Embryonic facial prominence (tissue), 1 donor: ENCODE data around the gene PPOX.
A peak's percentile ranks its signal among the peaks of the same experiment; 100 is the strongest.

Experiments used
- DNase-seq: peaks from one replicate; pipeline ENCODE4 v3.0.0-alpha.2; 2016; ENCODE audit errors: extremely low spot score

PPOX gene

DNA sequence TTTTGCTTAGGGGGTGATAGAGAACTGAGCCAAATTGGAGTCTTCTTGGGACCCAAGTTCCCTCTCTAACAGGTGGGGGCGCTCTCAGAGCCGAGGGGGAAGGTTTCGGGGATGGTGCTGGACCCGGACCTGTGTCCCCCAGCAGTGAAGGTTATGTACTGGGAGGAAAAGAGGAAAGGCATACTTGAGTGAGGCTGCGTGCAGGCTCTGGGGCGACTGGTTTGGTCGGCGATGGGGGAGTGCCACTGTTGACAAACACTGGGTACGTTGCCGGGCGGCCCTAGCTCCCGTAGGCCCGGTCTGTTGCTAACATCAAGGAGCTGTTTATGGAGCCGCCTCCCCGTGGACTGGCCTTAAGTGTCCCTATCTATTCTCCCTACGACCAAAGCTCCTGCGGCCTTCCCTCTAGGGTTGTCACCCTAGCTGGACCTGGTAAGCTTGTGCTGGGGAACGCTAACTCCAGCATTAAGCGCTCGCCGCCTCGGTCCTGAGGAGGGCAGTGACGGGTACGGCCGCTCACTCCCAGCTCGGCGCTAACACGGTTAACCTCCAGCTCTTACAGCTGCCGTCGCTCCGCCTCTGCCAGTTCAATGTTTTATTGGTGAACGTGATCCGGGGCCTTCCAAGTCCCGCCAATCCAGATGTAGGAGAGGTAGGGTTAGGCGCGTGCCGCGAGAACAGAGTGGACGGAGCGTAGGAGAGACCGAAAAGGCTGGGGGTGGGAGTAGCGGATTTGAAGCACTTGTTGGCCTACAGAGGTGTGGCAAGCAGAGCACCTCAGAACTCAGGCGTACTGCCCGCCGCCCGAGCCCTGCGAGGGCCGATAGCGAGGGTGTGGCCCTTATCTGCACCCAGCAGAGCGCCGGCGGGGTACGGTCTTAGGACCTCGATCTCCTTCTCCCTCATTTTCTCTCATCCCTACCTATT, at the start of gene PPOX:
PPOX (plus strand) TSS at position 685 of the 927 bp plus-strand sequence. CDS start 422 bp downstream, outside the sequence.
- DNase-seq = peak; percentile 99

DNA sequence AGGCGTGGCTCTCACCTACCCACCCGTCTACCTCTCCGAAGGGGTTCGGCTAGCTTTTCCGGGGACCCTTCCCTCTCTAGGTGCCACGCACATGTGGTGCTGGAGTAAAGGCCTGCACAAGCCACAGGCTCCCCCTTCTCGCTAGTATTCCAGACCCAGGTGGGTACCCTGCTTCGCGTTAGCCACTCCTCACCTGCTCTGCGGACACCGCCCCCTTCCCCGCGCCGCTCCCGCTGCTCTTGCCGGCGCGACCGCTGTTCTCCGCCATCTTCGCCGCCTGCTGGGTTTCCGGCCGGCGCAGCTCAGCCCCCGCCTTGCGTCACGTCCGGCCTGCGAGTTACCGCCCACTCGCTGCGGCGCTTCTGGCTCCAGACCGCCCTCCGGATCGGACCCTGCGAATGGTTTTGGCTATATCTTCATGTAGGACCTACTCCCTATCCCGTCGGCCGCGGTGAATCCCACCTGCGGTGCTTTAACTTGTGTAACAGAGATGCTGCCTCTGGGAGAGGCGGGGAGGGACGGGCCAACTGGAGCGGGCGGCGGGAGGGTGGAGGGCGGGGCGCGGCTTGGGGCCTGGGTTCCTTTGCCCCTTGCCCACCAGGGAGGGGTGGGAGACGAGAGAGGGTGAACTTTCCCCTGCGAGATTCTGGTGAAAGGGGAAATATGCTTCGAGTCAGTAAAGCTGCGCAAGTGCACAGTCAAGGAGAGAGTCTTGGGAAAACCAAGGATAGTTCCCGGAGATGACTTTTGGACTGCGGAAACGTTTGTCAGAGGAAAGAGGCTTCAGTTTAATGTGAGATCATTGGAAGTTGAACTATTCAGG, 48.3 kb upstream of the PPOX start, which contains the start of the genes NIT1 and PFDN2:
NIT1 (plus strand) TSS at position 347 of the 823 bp plus-strand sequence; CDS start at position 419, 72 bp downstream.
PFDN2 (minus strand) TSS at position 279 of the 823 bp plus-strand sequence; CDS start at position 268, 11 bp downstream.
- peak; percentile 71 for DNase-seq

DNA sequence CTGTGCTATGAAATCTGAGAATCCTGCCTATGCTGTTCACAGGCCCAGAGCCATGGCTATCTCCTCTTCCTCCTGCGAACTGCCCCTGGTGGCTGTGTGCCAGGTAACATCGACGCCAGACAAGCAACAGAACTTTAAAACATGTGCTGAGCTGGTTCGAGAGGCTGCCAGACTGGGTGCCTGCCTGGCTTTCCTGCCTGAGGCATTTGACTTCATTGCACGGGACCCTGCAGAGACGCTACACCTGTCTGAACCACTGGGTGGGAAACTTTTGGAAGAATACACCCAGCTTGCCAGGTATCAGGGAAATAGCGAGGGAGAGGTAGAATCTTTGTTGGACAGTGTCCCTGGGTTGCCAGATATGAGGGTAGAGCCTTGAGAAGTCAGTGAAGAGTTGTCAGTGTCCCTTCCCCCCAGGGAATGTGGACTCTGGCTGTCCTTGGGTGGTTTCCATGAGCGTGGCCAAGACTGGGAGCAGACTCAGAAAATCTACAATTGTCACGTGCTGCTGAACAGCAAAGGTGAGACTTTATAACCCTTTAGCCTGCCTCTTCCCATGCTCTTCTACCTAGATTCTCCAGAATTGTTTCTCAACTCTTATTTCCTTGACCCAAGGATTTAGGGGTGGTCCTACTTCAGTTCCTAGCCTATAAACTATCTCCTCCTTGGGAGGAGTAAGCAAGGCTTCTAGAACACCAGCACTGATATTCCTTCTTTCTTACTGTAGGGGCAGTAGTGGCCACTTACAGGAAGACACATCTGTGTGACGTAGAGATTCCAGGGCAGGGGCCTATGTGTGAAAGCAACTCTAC, 46.9 kb upstream of the PPOX start:
- DNase-seq = peak; percentile 68

DNA sequence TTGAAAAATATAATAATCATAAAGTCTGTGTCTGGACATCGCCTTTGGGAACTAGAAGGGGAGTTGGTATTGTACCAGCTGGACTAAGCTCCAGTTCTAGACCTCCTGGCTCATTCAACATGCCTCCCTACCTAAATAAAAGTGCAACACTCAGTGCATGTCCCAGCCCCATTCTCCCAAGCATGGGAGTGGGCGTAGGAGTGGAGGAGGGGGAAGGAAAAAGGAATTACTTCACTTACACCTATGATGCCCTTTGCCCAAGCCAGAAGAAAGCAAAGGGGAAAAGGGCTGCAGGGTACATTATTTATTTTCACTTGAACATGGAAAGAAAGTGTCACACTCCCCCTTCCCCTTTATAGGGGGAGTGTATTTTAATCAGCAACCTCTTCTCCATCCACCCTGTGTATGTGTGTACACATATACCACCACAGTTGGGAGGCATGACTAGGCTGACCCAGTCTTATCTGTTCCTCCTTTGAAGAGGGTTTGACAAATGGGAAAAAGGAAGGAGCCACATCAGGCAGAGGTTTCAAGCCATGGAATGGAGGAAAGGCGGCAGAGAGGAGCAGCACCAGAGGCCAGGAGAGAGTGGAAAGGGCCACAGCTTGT, 45.1 kb upstream of the PPOX start:
- DNase-seq = no peak

DNA sequence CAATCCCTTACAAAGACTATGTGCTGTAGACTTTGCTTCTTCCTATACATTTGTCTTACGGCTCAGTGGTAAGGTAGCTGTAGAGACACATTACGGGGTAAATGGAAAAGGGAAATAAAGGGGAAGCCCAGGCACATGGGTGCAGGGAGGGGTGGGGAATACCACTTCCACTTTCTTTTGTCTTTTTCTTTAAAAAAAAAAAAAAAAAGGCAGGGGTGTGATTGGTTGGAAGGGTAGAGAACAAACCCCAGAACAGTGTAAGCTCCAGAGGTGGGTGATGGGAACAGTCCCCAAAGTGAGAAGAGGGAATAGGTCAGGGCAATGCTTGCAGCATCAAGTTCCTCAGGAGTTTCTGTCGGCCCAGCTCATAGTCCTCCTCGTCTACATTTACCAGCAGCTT, 44.4 kb upstream of the PPOX start:
- DNase-seq = no peak

DNA sequence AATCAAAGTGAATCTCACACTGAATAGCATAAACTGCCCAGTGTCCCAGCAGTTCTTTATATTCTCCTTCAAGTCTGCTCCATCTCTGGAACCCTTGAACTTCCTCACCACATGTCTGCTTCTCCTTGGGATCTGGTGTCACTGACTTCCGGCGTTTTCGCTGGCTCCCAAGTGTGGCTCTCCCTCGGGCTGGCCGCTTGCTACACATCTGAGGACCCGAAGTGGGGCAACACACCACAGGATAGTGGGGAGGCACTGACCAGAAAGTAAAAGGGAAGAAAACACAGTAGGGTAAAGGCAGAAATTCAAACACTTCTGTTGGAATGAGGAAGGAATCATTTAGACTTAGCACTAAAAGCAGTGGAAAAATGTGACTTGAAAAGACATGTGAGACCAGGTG, 43.3 kb upstream of the PPOX start:
- no peak for DNase-seq

DNA sequence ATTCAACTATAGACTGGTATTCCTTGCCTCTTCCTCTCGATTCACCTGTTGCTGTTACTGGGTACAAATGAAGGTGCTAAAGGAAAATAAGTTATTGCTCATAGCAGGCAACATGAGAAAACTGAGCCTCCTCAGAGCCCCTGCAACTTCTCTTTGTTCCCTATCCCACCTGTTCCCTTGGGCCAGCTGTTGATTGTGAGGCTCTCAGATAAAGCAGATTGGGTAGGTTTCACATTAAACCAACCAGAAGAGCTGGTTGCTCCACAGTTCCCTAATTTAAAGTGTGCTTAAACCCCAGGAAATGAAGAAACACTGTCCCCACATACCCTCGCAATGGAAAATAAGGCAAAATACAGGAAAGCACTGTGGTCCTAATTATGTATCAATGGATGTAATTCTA, 38.6 kb upstream of the PPOX start:
- no peak for DNase-seq

DNA sequence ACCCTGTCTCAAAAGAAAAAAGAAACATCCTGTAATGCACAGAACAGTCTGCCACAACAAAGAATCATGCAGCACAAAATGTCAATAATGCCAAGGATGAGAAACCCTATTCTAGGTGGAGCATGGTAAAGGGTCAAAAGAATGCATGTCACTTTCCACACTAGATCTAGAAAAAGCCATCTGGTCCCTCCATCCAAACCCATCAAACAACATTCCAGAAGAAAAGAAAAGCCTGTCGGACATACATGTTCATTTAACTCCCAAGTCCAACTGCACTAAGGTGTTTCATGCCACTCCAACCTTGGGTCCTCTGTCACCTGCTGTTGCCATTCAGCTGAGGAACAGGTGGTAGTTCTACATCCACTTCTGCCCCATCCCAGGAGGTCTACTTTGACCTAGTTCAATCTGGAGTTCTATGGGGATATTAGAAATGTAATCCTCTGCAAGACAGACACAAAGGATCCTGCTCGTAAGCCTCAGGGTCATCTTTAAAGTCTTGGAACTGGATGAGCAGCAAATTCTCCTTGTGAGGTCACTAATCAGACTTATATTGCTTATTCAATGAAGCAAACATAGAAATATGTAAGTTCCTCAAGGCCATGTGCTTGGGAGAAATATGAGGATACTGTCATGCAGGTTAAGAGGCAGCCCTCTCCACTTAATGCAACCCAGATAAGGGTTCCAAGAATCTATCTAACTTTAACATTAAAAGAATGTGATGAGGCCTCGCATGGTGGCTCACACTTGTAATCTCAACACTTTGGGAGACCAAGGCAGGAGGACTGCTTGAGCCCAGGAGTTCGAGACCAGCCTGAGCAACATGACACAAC, 37.4 kb upstream of the PPOX start:
- DNase-seq = no peak

DNA sequence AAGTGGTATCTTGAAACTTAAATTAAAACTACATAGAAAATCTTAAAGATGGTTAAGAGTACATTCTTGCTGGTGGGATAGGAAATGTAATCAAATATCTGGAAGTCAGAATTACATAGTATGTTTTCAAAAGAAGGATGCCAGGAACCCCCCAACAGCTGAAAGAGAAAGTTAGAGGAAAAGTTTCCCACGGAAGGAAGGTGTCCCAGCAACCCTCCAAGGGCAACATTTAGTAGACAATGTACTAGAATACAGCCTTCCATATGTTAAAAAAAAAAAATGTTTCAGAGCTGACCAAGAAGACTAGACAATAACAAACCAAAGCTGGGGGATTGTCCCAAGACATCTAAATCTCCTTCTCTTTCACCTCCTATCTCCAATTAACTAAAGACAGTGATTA, 36.0 kb upstream of the PPOX start:
- DNase-seq = no peak

DNA sequence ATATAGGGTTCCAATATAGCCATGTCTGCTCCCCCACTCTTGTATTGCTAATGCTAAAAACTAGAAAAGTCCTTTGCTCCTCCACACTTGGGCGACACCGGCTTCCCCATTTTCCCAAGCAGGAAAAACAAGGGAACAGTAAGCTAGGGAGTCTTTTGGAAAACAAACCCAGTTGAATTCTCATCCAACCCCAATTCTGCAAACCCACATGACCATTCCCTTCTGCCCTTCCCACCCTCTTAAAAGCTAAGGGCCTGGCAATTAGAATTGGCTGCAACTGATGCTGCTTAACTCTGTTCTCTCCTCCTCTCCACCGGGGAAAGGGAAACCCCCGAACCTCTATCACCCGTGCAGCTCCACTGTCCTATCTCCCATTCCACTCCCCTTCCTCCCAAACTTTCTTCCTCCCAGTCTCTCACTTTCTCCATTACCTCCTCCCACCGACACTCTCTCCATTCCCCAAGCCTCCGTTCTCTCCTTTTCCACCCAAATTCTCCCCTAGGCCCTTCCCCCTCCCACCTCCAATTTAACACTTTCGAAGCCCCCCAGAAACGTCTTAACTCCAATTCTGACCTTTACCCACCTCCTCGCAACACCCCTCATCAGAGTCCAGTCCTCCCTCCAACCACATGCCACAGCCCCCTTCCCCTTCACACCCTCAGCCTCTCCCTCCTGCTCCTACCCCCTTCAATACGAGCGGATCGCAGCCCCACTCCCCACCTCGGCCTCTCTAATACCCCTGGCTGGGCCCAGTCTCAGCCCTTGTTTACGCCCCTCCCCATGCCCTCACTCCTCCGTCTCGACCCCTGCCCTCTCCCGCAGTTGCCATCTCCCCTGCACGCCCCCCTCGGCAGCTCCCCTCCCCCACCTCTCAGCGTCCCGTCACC, 34.5 kb upstream of the PPOX start:
- peak; percentile 14 for DNase-seq

DNA sequence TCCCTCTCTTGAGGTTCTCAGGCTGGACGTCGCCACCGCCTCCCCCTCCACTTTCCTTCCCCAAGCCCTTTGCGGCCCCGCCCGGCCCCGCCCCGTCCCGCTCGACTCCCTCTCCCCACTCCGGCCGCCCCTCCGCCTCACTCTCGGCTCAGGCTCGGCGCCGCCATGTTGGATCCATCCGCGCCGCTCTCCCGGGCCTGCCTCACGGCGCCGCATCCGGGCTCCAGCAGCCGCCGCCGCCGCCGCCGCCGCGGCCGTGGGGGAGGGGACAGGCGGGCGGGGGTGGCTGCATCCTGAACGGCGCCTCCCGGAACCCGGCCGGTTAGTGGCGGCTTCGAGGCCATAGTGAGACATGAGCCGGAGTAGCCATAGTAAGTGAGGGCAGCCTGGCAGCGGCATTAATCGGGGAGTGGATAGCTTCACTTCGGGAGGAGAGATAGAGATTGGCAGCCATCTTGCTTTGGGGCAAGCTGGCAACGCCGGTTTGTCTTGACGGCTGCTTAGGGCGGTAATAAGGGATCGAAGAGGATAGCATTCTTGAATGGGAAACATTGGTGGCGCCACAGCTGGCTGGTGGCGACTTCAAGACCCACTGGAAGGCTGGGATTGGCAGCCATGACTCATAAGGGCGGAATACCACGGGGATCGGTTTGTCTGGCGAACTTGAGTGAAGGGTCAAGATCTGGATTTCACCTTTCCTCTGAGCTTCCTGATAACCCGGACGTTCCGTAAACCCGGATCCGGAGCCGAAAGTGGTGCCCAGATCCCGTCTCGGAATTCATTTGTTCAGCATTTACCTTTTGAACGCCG, 33.6 kb upstream of the PPOX start, which contains the start of gene DEDD:
DEDD (minus strand) TSS at position 258 of the 810 bp plus-strand sequence. CDS start 8,205 bp downstream, outside the sequence.
- peak; percentile 94 for DNase-seq

DNA sequence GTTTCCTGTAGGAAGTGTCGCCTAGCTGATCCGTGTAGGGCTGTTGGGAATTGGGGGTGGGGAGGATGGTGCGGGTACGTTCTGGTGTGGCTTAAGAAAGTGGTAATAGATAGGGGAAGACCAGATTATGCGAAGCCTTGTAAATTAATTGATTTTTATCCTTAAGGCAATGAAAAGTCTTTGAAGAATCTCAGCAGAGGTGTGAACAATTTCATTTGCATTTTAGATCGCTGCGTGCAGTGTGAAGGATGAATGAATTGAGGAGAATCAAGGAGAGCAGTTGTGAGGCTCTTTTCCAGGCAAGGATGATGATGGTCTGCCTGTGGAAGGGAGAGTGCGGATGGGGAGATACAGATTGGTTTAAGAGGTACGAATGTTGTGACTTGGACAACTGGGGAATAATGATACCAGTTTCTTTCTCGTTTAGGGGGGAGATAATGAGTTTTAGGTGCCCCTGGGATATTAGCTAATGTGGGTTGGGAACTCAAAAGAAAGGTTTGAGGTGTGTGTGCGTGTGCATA, 32.9 kb upstream of the PPOX start:
- no peak for DNase-seq

DNA sequence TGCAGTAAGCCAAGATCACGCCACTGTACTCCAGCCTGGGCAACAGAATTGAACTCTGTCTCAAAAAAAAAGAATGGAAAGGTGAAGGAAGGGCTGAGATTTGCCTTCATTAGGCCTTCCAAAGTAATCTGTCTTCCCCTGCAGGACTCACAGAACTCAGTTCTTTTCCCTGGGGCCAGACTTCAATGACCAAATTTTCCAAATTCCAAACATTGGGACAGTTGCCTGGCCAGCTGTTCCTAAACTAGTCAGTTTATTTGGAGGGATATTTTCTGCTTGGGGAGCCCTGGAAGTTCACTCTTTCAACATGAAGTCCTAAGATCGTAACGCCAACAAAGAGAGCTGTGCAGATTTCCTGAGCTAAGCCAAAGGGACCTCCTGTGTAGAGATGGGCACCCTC, 28.3 kb upstream of the PPOX start:
- DNase-seq = no peak

DNA sequence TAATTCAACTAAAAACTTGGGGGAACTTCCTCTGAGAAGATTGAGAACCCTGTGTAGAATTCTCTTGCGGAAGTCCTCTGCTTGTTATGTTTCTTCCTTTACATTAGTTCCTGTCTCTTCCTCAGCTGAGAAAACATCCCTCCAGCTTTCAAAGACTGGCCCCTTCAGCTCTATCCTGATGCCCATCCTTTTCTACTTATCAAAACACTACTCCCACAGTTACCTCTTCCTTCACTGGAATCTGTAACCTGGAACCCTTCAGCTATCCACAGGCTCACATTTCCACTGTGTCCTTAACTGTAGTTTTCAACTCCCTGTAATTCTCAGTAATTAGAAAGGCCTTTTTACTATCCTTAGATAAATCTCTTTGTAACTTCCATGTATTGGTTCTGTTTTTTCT, 27.8 kb upstream of the PPOX start:
- DNase-seq = no peak

DNA sequence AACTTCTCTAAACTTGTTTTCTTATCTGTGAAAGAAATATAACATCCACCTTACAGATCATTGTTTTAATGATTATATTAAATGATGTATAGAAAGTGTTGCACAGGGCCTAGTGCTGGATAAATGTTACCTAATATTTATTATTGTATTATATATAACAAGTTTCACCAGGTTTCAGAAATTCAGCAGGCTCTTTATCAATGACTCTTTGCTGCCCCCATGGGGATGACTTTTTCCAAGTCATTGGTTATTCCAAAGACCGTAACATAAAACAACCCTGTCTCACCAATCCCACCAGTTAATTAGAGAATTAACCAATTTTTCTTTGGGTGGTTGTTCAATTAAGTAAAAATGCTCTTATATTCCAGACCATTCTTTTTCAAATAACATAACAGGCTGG, 26.5 kb upstream of the PPOX start:
- DNase-seq = no peak

DNA sequence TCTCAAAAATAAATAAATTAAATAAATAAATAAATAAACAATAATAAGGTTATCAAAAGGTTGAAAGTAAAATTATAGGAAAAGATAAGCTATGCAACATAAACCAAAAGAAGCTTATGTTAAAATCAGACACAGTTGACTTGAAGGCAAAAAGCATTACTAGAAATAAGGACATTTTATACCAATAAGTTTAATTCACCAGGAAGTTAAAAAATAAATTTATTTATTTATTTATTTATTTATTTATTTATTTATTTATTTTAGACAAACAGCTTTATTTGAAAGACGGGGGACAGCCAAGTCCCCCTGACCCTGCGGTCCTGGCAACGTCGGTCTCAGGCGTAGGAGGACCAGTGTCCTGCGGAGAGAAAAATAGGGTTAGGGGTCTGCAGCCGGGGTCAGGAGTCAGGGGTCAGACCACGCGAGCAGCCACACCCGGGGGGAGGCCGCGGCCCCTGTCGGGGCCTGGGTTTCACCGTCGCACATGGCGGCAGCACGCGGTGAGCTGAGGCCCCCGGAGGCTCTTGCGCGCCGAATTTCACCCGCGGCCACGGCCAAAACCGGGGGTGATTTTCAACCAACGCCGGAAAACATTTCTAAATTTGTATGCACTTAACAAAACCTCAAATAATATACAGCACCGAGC, 25.3 kb upstream of the PPOX start:
- DNase-seq = no peak

DNA sequence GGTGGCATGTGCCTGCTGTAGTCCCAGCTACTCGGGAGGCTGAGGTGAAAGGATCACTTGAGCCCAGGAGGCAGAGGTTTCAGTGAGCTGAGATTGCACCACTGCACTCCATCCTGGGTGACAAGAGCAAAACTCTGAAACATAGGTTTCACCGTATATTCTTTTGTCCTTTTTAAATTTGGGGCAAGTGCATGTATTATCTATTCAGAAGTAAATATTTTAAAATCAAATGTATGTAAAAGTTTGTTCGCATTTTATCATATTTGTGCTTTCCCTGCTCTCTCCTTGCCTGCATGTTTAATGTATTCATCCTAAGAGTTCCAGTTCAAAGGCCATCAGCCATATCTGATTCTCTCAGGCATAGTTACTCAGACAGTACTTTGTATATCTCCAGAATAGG, 20.4 kb upstream of the PPOX start:
- DNase-seq = no peak

DNA sequence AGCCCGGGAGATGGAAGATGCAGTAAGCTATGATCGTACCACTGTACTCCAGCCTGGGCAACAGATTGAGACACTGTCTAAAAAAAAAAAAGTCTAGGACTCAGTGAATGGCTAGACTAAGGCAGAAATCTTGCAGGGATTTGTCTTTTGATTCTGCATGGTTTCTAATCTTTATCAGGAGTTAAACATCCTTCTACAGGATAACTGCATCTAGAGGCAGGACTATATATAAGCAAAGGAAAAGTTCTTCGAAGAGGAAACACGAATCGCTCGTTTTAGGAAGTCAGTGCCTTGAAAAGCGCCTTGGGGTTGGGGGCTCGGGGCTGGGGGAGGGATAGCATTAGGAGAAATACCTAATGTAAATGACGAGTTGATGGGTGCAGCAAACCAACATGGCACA, 13.1 kb upstream of the PPOX start:
- DNase-seq = no peak
